Measurements from ENCODE around the gene CEMP1. TPM values are rescaled to one million over a fixed set of nuclear protein-coding genes. Genes with fewer than 3 reads are reported as not detected.

Gene CEMP1
- total RNA-seq, 1 experiment from 2014 or later: 0.94 TPM

DNA sequence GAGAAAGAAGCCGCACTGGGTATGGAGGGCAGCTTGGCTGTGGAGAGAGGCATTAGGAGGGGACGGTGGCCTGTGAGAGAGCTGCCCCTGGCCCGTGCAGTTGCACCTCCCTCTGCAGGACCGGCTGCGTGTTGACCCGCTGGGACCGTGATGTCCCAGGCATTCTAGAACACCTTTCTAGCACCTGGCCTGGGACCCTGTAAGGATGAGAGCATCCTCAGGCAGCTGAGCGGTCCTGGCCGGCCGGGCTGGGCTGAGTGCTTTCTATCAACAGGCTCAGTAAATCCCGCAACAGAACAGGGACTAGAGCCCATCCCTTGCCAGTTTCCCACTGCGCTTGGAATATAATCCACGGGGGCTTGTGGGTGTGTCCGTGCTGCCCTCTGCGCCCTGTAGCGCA is 41.6 kb downstream of the CEMP1 start:
- no peak for TF ChIP-seq EZH2 (IDR thresholded peaks at IDR 0.05; ENCODE audit: low read depth)
- no peak for TF ChIP-seq CTCF (conservative IDR thresholded peaks at IDR 0.05)
- no TSS peak for BruUV-seq (replicated peaks)
- ChIA-PET POLR2A (ENCODE audit: unreplicated experiment) (no interaction called here), CTCF (no interaction called here)
- Histone ChIP-seq H3K4me3 (no peak overlapping the region), H3F3A (ENCODE audit: insufficient read depth, low read depth) (no peaks in the 10 kb centered on the region), H3K4me1 (replicated peaks; ENCODE audit: insufficient read depth) (no peaks in the 10 kb centered on the region), H3K27ac (no peak overlapping the region), H4K20me1 (ENCODE audit: insufficient read depth) (no peaks in the 10 kb centered on the region), H3K36me3 (ENCODE audit: low read depth) (no peaks in the 10 kb centered on the region), H3K9me2 (ENCODE audit: insufficient read depth) (no peaks in the 10 kb centered on the region), H3K79me2 (ENCODE audit: low read depth) (no peaks in the 10 kb centered on the region; the same call in 1 of the 2 replicates), H2AFZ (no peak overlapping the region), H3K27me3 (ENCODE audit: insufficient read depth, low read depth) (no peaks in the 10 kb centered on the region), H3K4me2 (no peak overlapping the region), H3K9me3 (ENCODE audit: insufficient read depth, low read depth) (no peaks in the 10 kb centered on the region)
- intact Hi-C loops (cut with micrococcal nuclease; ENCODE audit: unreplicated experiment): no loop called here
- no peak for DNase-seq

- ChIA-PET CTCF (no interaction called here), POLR2A (ENCODE audit: unreplicated experiment) (no interaction called here)
- Histone ChIP-seq H3K9me2 (ENCODE audit: insufficient read depth) (no peaks in the 10 kb centered on the region), H3K79me2 (ENCODE audit: low read depth) (no peaks in the 10 kb centered on the region; the same call in 1 of the 2 replicates), H3K4me2 (no peak overlapping the region), H3K27me3 (ENCODE audit: insufficient read depth, low read depth) (no peaks in the 10 kb centered on the region), H3F3A (ENCODE audit: insufficient read depth, low read depth) (no peaks in the 10 kb centered on the region), H4K20me1 (ENCODE audit: insufficient read depth) (no peaks in the 10 kb centered on the region), H3K9me3 (ENCODE audit: insufficient read depth, low read depth) (no peaks in the 10 kb centered on the region), H2AFZ (no peak overlapping the region), H3K36me3 (ENCODE audit: low read depth) (no peaks in the 10 kb centered on the region), H3K27ac (no peak overlapping the region), H3K4me3 (no peak overlapping the region), H3K4me1 (replicated peaks; ENCODE audit: insufficient read depth) (no peaks in the 10 kb centered on the region)
- intact Hi-C loops (cut with micrococcal nuclease; ENCODE audit: unreplicated experiment): no loop called here
- TF ChIP-seq EZH2 (IDR thresholded peaks at IDR 0.05; ENCODE audit: low read depth): no peak
- BruUV-seq (replicated peaks): no TSS peak
- no peak for DNase-seq
Measured at GRCh38 chr16:2487903-2488531, 43.2 kb downstream of the CEMP1 start.

- no peak for DNase-seq
- TF ChIP-seq CTCF (conservative IDR thresholded peaks at IDR 0.05): no peak
- TF ChIP-seq EZH2 (IDR thresholded peaks at IDR 0.05; ENCODE audit: low read depth): no peak
- Histone ChIP-seq H4K20me1 (ENCODE audit: insufficient read depth) (no peaks in the 10 kb centered on the region), H3K4me3 (no peak overlapping the region), H3K79me2 (ENCODE audit: low read depth) (no peaks in the 10 kb centered on the region; the same call in 1 of the 2 replicates), H3K9me2 (ENCODE audit: insufficient read depth) (no peaks in the 10 kb centered on the region), H3F3A (ENCODE audit: insufficient read depth, low read depth) (no peaks in the 10 kb centered on the region), H3K27me3 (ENCODE audit: insufficient read depth, low read depth) (no peaks in the 10 kb centered on the region), H3K27ac (no peak overlapping the region), H2AFZ (no peak overlapping the region), H3K36me3 (ENCODE audit: low read depth) (no peaks in the 10 kb centered on the region), H3K9me3 (ENCODE audit: insufficient read depth, low read depth) (no peaks in the 10 kb centered on the region), H3K4me1 (replicated peaks; ENCODE audit: insufficient read depth) (no peaks in the 10 kb centered on the region), H3K4me2 (no peak overlapping the region)
- POLR2A ChIA-PET (ENCODE audit: unreplicated experiment): no interaction called here
- CTCF ChIA-PET: no interaction called here
- no TSS peak for BruUV-seq (replicated peaks)
- intact Hi-C loops (cut with micrococcal nuclease; ENCODE audit: unreplicated experiment): no loop called here
Measured at GRCh38 chr16:2487517-2487842, 43.7 kb downstream of the CEMP1 start.
